ENCODE data around the gene RTN4R. TPM values are rescaled to one million over a fixed set of nuclear protein-coding genes. Genes with fewer than 3 reads are reported as not detected.

Gene RTN4R
- total RNA-seq, 1 experiment from 2014 or later = 19.0 TPM

DNA sequence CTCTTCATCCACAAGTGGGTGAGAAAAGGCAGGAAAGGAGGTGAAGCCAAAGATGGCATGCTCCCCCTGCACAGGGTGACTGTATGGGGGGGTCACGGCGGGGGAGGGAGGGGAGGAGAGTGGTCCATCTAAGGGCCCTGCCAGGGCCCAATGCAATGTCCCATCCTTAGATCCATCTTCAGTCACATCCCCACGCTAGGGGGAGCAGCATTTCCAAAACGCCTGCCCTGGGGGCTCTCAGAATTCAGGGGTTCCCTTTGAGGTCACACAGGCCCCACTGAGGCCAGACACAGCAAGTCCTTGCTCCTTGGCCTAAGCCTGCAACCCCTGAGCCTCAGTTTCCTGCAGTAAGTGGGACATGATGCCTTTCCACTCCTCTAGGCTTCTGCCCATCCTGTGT is 52.4 kb downstream of the RTN4R start:
- Histone ChIP-seq H3K27ac (ENCODE audit: low read depth, low read length) (no peak overlapping the region), H3K9me2 (ENCODE audit: insufficient read depth) (no peaks in the 10 kb centered on the region), H3K36me3 (ENCODE audit: control insufficient read depth in 1 of 2, insufficient read depth in 2 of 2, low read length in 2 of 2) (no peaks in the 10 kb centered on the region), H3K4me1 (ENCODE audit: control insufficient read depth in 1 of 2, insufficient read depth in 2 of 2, low read length in 2 of 2) (peaks cover 12 to 23% of the 10 kb centered on the region in 2 experiments), H2AFZ (ENCODE audit: low read depth, low read length, poor library complexity, severe bottlenecking) (no peak overlapping the region), H4K20me1 (ENCODE audit: insufficient read depth) (no peaks in the 10 kb centered on the region), H3K4me2 (ENCODE audit: low read length) (no peak overlapping the region), H3K9me3 (ENCODE audit: control insufficient read depth in 1 of 2, insufficient read depth in 1 of 2, low read depth in 1 of 2, low read length in 2 of 2) (peaks cover 0 to 5% of the 10 kb centered on the region in 2 experiments; a peak in 1 of 4 replicates), H3K4me3 (replicated peaks in 1 of 2; ENCODE audit: low read depth in 1 of 2, low read length in 2 of 2) (no peak overlapping the region), H3K9ac (ENCODE audit: low read length) (no peak overlapping the region), H3K79me2 (ENCODE audit: insufficient read depth, low read length) (peaks cover 11% of the 10 kb centered on the region; the same call in 1 of the 2 replicates), H3K27me3 (ENCODE audit: insufficient read depth, low read length) (no peaks in the 10 kb centered on the region)
- ATAC-seq = no peak
- intact Hi-C loops (cut with micrococcal nuclease) = no loop called here
- no TSS peak for BruUV-seq (replicated peaks)
- ChIA-PET RAD21 (ENCODE audit: low non-redundant PET in 1 of 2, low total read pairs in 2 of 2, uncharacterized antibody in 2 of 2, unreplicated experiment in 2 of 2) (no interaction called here), POLR2A (no interaction called here), CTCF (no interaction called here)
- no peak for DNase-seq (ENCODE audit: low read depth, low spot score)
- TF ChIP-seq FOSL1 (IDR thresholded peaks at IDR 0.05; ENCODE audit: low read depth) = no peak
- no peak for TF ChIP-seq ELF1 (IDR thresholded peaks at IDR 0.05; ENCODE audit: borderline replicate concordance, low read depth)

DNA sequence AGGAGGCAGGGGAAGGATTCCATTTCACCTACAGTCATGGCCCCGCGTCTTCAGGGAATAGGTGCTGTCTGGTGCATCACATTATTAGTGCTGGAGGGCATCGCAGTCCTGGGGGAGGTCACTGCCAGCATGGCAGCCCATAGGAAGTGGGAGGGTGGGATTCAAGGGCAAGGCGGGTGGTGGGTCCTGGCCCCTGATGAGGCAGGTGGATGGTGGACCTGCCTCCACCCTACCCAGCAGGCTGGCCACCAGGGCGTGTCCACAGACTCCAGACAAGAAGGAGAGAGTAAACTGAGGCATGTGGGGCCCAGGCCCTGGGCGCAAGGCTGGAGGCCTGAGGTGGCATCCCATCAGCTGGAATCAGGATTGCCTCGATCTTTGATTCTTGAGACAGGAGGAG is 53.3 kb downstream of the RTN4R start:
- no peak overlapping the region for H3K4me3 ChIP-seq (replicated peaks in 1 of 2; ENCODE audit: low read depth in 1 of 2, low read length in 2 of 2)
- CTCF ChIA-PET = no interaction called here
- H3K4me2 ChIP-seq (ENCODE audit: low read length) = no peak overlapping the region
- DNase-seq (ENCODE audit: low read depth, low spot score) (no peak), ATAC-seq (no peak)
- no peak overlapping the region for H2AFZ ChIP-seq (ENCODE audit: low read depth, low read length, poor library complexity, severe bottlenecking)
- peaks cover 19% of the 10 kb centered on the region; the same call in 1 of the 2 replicates for H3K79me2 ChIP-seq (ENCODE audit: insufficient read depth, low read length)
- peaks cover 14 to 29% of the 10 kb centered on the region in 2 experiments for H3K4me1 ChIP-seq (ENCODE audit: control insufficient read depth in 1 of 2, insufficient read depth in 2 of 2, low read length in 2 of 2)
- no peaks in the 10 kb centered on the region for H3K9me2 ChIP-seq (ENCODE audit: insufficient read depth)
- H3K27me3 ChIP-seq (ENCODE audit: insufficient read depth, low read length) = no peaks in the 10 kb centered on the region
- H3K27ac ChIP-seq (ENCODE audit: low read depth, low read length) = no peak overlapping the region
- POLR2A ChIA-PET = no interaction called here
- BruUV-seq (replicated peaks) = no TSS peak
- RAD21 ChIA-PET (ENCODE audit: low non-redundant PET in 1 of 2, low total read pairs in 2 of 2, uncharacterized antibody in 2 of 2, unreplicated experiment in 2 of 2) = no interaction called here
- H4K20me1 ChIP-seq (ENCODE audit: insufficient read depth) = no peaks in the 10 kb centered on the region
- intact Hi-C loops (cut with micrococcal nuclease) = no loop called here
- no peak overlapping the region for H3K9ac ChIP-seq (ENCODE audit: low read length)
- H3K9me3 ChIP-seq (ENCODE audit: control insufficient read depth in 1 of 2, insufficient read depth in 1 of 2, low read depth in 1 of 2, low read length in 2 of 2) = peaks cover 0 to 5% of the 10 kb centered on the region in 2 experiments; a peak in 1 of 4 replicates
- H3K36me3 ChIP-seq (ENCODE audit: control insufficient read depth in 1 of 2, insufficient read depth in 2 of 2, low read length in 2 of 2) = no peaks in the 10 kb centered on the region
- TF ChIP-seq SRF (IDR thresholded peaks at IDR 0.05; ENCODE audit: low read depth) = no peak
- TF ChIP-seq EZH2 (IDR thresholded peaks at IDR 0.05) = no peak
- TF ChIP-seq SIN3A (IDR thresholded peaks at IDR 0.05; ENCODE audit: low read depth) = no peak
- TF ChIP-seq ELF1 (IDR thresholded peaks at IDR 0.05; ENCODE audit: borderline replicate concordance, low read depth) = no peak
- TF ChIP-seq POLR2A (IDR thresholded peaks at IDR 0.05; ENCODE audit: borderline replicate concordance, extremely low read depth, insufficient read depth, insufficient read length) = no peak
- no peak for TF ChIP-seq TCF7L2 (IDR thresholded peaks at IDR 0.05; ENCODE audit: borderline replicate concordance, extremely low read depth, insufficient read depth, insufficient read length)
- no peak for TF ChIP-seq RAD21 (IDR thresholded peaks at IDR 0.05; ENCODE audit: low read depth)
- TF ChIP-seq, protein P1, sequence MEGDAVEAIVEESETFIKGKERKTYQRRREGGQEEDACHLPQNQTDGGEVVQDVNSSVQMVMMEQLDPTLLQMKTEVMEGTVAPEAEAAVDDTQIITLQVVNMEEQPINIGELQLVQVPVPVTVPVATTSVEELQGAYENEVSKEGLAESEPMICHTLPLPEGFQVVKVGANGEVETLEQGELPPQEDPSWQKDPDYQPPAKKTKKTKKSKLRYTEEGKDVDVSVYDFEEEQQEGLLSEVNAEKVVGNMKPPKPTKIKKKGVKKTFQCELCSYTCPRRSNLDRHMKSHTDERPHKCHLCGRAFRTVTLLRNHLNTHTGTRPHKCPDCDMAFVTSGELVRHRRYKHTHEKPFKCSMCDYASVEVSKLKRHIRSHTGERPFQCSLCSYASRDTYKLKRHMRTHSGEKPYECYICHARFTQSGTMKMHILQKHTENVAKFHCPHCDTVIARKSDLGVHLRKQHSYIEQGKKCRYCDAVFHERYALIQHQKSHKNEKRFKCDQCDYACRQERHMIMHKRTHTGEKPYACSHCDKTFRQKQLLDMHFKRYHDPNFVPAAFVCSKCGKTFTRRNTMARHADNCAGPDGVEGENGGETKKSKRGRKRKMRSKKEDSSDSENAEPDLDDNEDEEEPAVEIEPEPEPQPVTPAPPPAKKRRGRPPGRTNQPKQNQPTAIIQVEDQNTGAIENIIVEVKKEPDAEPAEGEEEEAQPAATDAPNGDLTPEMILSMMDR (IDR thresholded peaks at IDR 0.05 in 2 of 3, conservative IDR thresholded peaks at IDR 0.05 in 1 of 3; ENCODE audit: borderline replicate concordance in 1 of 3, insufficient read depth in 1 of 3, low read depth in 2 of 3, low read length in 2 of 3) = no peak
- TF ChIP-seq, protein P2, sequence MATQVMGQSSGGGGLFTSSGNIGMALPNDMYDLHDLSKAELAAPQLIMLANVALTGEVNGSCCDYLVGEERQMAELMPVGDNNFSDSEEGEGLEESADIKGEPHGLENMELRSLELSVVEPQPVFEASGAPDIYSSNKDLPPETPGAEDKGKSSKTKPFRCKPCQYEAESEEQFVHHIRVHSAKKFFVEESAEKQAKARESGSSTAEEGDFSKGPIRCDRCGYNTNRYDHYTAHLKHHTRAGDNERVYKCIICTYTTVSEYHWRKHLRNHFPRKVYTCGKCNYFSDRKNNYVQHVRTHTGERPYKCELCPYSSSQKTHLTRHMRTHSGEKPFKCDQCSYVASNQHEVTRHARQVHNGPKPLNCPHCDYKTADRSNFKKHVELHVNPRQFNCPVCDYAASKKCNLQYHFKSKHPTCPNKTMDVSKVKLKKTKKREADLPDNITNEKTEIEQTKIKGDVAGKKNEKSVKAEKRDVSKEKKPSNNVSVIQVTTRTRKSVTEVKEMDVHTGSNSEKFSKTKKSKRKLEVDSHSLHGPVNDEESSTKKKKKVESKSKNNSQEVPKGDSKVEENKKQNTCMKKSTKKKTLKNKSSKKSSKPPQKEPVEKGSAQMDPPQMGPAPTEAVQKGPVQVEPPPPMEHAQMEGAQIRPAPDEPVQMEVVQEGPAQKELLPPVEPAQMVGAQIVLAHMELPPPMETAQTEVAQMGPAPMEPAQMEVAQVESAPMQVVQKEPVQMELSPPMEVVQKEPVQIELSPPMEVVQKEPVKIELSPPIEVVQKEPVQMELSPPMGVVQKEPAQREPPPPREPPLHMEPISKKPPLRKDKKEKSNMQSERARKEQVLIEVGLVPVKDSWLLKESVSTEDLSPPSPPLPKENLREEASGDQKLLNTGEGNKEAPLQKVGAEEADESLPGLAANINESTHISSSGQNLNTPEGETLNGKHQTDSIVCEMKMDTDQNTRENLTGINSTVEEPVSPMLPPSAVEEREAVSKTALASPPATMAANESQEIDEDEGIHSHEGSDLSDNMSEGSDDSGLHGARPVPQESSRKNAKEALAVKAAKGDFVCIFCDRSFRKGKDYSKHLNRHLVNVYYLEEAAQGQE (IDR thresholded peaks at IDR 0.05; ENCODE audit: low read depth) = no peak
- TF ChIP-seq SP1 (IDR thresholded peaks at IDR 0.05; ENCODE audit: low read depth) = no peak
- no peak for TF ChIP-seq EZH2phosphoT487 (IDR thresholded peaks at IDR 0.05; ENCODE audit: borderline replicate concordance)
- TF ChIP-seq CEBPB (IDR thresholded peaks at IDR 0.05; ENCODE audit: low read depth) = no peak
- TF ChIP-seq, protein P3, sequence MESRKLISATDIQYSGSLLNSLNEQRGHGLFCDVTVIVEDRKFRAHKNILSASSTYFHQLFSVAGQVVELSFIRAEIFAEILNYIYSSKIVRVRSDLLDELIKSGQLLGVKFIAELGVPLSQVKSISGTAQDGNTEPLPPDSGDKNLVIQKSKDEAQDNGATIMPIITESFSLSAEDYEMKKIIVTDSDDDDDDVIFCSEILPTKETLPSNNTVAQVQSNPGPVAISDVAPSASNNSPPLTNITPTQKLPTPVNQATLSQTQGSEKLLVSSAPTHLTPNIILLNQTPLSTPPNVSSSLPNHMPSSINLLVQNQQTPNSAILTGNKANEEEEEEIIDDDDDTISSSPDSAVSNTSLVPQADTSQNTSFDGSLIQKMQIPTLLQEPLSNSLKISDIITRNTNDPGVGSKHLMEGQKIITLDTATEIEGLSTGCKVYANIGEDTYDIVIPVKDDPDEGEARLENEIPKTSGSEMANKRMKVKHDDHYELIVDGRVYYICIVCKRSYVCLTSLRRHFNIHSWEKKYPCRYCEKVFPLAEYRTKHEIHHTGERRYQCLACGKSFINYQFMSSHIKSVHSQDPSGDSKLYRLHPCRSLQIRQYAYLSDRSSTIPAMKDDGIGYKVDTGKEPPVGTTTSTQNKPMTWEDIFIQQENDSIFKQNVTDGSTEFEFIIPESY (IDR thresholded peaks at IDR 0.05; ENCODE audit: extremely low read depth, insufficient replicate concordance, low read length) = no peak

Data from HCT116 (cell line).